Activated CD8-positive, alpha-beta memory T cell treated with anti-CD3 and anti-CD28 coated beads for 36 hours (primary cell): ENCODE measurements around the gene OR3A2. TPM values are rescaled to one million over a fixed set of nuclear protein-coding genes. Genes with fewer than 3 reads are reported as not detected.
"Not testable (repeated sequence)": the region's sequence is repeated elsewhere in the genome, so short reads cannot be mapped to it uniquely, and the experiment has no call there.

Experiments used
- CTCF ChIA-PET: fragments of 350-600 bp; sonication (Branson Sonifier 250); formaldehyde crosslinking; loops from one replicate; lab custom pipeline; 2021; ENCODE audit warnings: antibody characterized with exemption; lab: Charles Lee
- POLR2A ChIA-PET: fragments of 350-600 bp; sonication (Branson Sonifier 250); formaldehyde crosslinking; loops from one replicate; lab custom pipeline; 2021; ENCODE audit warnings: antibody characterized with exemption; lab: Charles Lee
- total RNA-seq, 2 experiments: library from RNA; stranded (reverse); gene quantifications; one replicate each; pipeline ENCODE4 v1.2.3, GENCODE V29; 2021

The OR3A2 gene
- total RNA-seq, 2 experiments from 2014 or later: 5.3 to 5.6 TPM

DNA sequence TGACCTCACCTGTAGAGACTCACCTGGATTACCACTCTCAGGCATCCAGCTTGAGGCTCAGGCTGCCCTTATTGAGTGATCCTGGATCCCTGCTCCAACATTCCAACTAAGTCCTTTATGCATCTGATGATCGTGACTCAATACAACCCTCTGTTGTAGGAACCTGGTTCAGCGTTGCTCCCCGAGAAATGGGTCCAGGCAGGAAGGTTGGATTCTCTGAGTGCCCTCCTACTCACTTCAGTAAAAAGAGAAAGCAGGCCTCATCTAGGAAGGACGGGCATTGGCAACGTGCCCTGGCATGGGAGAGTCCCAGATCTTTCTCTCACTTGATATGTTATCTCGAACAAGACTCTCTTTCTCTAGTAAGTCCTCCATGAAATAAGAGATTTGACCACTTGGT is 87.8 kb downstream of the OR3A2 start, which contains the start of gene OR3A1:
TSS of gene OR3A1 (minus strand) at position 101 of the 400 bp plus-strand sequence. CDS start 5,778 bp downstream, outside the sequence.
- POLR2A ChIA-PET: no interaction called here
- CTCF ChIA-PET: no interaction called here

DNA sequence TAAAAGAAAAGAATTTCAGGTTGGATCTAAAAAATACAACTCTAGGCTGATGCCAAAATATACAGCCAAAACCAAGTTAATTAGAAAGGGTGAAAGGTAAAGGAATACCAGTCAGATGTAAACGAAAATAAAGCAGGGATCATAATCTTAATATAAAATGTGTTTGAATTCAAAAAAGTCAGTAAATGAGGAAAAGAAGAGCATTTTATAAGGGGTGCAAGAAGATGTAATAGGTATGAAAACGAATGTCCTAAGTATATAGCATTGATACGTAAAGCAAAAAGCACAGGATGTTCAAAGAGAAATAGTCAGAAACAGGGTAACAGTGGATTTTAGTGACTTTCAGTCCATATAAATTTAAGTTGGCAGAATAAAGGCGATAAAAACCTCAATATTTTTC is 90.5 kb downstream of the OR3A2 start:
- POLR2A ChIA-PET: no interaction called here
- CTCF ChIA-PET: no interaction called here

DNA sequence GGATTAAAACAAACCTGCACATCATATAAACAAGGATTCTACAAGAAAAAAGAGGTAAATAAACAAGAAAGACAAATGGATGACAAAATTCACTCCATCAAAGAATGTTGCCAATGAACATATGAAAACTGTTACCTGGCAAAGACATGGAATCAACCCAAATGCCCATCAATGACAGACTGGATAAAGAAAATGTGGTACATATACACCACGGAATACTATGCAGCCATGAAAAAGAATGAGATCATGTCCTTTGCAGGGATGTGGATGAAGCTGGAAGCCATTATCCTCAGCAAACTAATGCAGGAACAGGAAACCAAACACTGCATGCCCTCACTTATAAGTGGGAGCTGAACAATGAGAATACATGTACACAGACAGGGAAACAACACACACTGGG is 92.6 kb downstream of the OR3A2 start:
- POLR2A ChIA-PET, CTCF ChIA-PET: not testable (repeated sequence)

DNA sequence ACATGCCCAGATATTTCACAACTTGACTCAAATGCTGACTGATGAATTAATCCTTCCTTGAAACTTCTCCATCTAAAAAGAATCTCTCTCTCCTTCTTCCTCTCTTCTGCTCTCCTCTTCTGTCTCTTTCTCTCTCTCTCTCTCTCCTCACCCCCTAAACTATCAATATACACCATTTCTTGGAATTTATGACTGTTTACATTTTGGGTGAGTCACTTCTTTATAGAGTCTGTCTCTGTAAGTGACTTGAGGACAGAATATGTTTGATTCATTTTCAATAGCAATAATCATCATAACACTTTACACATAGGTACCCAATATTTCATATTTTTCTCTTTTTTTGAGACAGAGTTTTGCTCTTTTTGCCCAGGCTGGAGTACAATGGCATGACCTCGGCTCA is 103.2 kb downstream of the OR3A2 start:
- CTCF ChIA-PET: no interaction called here
- POLR2A ChIA-PET: no interaction called here

DNA sequence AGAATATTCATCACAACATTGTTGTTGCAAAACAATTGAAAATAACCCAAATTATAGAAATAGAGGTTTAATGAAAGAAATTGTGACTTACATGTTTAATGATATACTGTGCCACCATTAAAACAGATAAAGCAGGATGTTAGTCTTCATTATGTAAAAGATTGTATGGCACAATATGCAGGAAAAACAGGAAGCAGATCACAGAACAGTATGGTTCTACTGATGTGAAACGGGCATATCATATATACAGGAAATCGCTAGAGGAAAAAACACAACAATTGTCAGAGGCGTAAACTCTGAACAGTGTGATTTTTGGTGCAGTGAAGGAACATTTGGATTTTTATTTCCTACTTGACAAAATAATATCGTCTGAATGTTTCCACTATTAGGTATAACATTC is 110.0 kb downstream of the OR3A2 start:
- ChIA-PET CTCF (no interaction called here), POLR2A (no interaction called here)

DNA sequence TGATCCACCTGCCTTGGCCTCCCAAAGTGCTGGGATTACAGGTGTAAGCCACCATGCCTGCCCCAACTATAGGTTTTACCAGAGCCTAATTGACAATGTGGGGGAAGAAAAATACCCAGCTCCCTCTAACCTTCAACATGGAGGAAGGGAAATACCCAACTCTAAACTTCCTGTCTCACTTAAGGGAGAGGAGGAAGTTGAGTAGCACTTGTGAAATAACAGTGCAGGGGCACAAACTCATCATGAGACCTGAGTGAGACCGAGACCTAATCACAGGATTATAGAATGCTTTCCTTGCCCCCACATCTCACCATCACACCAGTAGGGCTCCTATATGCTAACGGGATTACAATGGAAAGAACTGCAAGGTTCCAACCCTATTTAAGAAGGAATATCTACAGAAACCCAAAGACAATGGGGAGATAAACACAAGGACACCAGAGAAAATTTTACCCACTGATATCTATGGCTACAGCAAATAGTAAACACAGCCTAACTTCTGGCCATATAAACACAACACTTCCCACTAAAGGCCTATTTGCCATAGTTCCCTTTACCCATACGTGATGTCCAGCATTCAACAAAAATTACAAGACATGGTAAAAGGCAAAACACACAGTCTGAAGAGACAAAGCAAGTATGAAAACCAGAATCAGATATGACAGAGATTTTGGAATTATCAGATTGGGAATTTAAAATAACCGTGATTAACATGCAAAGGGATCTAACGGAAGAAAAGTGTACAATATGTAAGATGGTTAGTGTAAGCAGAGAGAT is 114.8 kb downstream of the OR3A2 start:
- POLR2A ChIA-PET: no interaction called here
- CTCF ChIA-PET: no interaction called here

DNA sequence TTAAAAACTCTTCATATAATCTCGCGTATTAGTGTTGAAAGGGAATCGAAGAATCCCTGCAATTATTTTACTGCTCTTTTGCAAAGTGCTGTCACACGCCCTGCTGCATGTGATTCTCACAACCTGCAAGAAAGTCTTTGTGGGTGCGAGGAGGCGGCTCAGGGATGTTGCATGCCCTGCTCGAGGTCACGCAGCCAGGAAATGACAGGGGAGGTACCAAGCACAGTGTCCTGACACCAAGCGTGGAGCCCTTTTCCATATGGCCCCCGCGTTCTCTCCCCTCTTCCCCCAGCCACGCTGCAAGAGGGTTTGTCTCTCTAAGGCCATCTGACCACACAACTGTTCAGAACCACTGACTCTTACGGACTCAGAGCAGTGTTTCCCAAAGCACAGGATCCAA is 125.5 kb downstream of the OR3A2 start:
- ChIA-PET POLR2A (no interaction called here), CTCF (no interaction called here)

DNA sequence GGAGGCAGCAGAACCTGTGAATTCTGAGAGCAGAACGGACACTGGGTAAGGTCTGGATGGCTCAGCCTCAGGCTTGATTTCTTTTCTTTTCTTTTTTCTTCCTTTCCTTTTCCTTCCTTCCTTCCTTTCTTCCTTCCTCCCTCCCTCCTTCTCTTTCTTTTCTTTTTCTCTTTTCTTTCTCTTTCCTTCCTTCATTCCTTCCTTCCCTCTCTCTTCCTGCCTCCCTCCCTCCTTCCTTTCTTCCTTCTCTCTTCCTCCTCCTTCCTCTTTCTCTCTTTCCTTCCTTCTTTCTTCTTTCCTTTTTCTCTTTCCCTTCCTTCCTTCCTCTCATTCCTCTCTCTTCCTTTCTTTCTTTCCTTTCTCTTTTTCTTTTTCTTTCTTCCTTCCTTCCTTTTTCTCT is 125.9 kb downstream of the OR3A2 start:
- CTCF ChIA-PET: no interaction called here
- POLR2A ChIA-PET: no interaction called here

DNA sequence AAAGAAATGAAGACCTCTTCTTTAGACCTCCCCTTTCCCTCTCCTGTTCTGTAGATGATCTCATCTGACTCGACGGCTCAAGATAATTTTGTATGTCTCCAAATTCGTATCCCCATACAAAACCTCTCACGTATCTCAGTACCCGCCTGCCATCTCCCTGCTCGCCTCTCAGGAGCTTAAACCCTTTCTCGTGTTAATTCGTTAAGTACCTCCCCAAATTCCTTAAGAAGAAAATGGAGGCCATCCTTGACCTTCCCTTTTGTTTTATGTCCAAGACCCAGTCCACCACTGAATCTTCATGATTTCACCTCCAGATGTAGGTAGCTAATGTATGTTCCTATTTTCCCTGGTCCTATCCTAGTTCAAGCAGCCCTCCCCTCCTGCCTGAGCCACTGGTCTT is 129.5 kb downstream of the OR3A2 start:
- POLR2A ChIA-PET: no interaction called here
- CTCF ChIA-PET: no interaction called here

DNA sequence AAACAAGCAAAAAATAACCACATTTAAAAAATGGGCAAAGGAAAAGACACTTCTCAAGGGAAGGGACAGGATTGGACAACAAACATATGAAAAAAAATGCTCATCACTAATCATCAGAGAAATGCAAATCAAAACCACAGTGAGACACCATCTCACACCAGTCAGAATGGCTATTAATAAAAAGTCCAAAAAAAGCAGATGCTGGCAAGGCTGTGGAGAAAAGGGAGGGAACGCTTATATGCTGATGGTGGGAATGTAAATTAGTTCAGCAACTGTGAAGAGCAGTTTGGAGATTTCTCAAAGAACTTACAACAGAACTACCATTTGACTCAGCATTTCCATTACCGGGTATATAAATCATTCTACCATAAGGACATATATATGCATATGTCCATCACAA is 137.1 kb downstream of the OR3A2 start:
- POLR2A ChIA-PET, CTCF ChIA-PET: not testable (repeated sequence)

DNA sequence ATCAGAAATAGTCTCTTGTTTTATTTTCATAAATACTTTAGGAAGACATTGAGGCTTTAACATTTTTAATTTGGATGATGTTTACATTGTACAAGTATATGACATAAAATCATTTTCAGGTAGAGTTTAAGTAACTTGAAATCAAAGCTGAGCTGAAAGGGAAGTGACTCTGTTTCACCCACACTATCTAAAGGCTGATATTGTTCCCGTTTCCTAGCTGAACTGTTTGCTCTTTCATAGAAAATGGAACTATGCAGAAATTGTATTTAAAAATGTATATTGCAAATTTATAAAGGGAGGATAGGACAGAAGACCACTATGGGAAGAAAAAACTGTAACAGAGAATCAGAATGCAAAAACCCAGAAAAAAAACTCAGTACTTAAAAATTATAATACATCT is 141.3 kb downstream of the OR3A2 start:
- CTCF ChIA-PET, POLR2A ChIA-PET: not testable (repeated sequence)

DNA sequence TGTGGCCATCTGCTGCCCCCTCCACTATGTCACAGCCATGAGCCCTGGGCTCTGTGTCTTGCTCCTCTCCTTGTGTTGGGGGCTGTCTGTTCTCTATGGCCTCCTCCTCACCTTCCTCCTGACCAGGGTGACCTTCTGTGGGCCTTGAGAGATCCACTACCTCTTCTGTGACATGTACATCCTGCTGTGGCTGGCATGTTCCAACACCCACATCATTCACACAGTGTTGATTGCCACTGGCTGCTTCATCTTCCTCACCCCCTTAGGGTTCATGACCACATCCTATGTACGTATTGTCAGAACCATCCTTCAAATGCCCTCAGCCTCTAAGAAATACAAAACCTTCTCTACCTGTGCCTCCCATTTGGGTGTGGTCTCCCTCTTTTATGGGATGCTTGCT is 145.1 kb downstream of the OR3A2 start:
- CTCF ChIA-PET, POLR2A ChIA-PET: not testable (repeated sequence)

DNA sequence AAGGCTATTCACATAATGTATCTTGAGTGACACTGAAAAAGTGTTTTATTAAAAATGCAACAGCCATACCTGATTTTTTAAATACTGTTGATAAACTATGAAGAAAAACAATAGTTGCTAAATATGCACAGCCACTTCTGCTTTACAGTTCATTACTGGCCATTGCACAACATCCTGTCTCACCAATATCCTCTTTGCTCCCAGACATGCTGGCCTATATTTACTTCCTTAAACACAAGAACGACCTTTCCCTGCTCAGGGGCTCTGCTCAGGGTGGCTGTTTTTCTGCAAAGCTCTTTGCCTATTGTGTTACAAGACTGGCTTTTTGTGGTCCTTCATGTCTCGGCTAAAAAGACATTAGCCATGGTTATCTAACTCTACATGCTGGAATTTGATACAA is 147.4 kb downstream of the OR3A2 start:
- POLR2A ChIA-PET, CTCF ChIA-PET: not testable (repeated sequence)

DNA sequence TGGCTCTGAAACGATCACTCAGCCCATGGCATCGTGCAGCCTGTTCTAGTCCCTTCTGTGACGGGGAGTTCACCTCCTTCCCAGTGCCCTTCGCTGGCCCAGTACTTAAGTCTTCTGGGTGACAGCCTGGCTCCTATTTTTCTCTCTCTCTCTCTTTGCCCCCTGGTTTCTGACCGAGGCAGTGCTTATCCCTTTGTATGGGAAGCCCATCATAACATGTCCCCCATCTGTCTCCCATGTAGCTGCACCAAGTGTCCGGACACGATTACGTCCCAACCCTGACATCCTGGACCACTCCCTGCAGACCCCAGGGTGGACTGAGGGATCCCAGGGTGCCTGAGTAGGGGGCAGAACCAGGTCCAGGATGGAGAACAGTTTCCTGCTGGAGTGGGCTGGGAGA is 153.8 kb downstream of the OR3A2 start:
- POLR2A ChIA-PET, CTCF ChIA-PET: not testable (repeated sequence)

Other genes with a start within 250 kb of the OR3A2 start
- not detected for gene OR1A2, start 188.8 kb downstream of the OR3A2 start, total RNA-seq
- not detected for gene OR1A1, start 178.6 kb downstream of the OR3A2 start, total RNA-seq
- gene OR3A1, start 87.9 kb downstream of the OR3A2 start, total RNA-seq: under 1 TPM; 0.50 to 0.51 TPM
- not detected for gene OR1E1, start 12.1 kb upstream of the OR3A2 start, total RNA-seq
- not detected for gene OR3A3, start 25.1 kb upstream of the OR3A2 start, total RNA-seq
- gene OR1E2, start 47.5 kb upstream of the OR3A2 start, total RNA-seq: not detected
- under 1 TPM in 1 of 2 experiments, not detected in 1; 0.36 TPM for gene SPATA22, start 85.5 kb upstream of the OR3A2 start, total RNA-seq
- gene ASPA, start 89.7 kb upstream of the OR3A2 start, total RNA-seq: not detected
- under 1 TPM; 0.32 to 0.61 TPM for gene TRPV3, start 171.5 kb upstream of the OR3A2 start, total RNA-seq
- gene TRPV1, start 223.1 kb upstream of the OR3A2 start, total RNA-seq: 1 to 10 TPM; 2.8 to 3.2 TPM
- gene SHPK, start 249.9 kb upstream of the OR3A2 start, total RNA-seq: 10 to 100 TPM; 17.5 to 17.6 TPM